Measurements from ENCODE around the gene SAFB2. TPM values are rescaled to one million over a fixed set of nuclear protein-coding genes. Genes with fewer than 3 reads are reported as not detected.

The SAFB2 gene
- total and polyA plus RNA-seq, 8 donors = 35.0 to 112 (median 44.2) TPM

- intact Hi-C loops (cut with DNase I) = no loop called here
- ATAC-seq (no peak), FAIRE-seq (no peak), DNase-seq (peak in 4 of 6 donors; percentile 30 to 66 (median 50))
- 0 to 1% methylated on average over 35 of the region's 35 CpGs for WGBS, 2 donors
- H3K27me3 ChIP-seq = no peaks in the 10 kb centered on the region
- peaks cover 0 to 13% (median 3%) of the 10 kb centered on the region in 3 donors for H3K36me3 ChIP-seq
- H3K27ac ChIP-seq = peak overlapping the region; percentile 86 to 94 (median 93)
- no peak for TF ChIP-seq CTCF (IDR thresholded peaks at IDR 0.05)
- H3K9me3 ChIP-seq = no peaks in the 10 kb centered on the region
- H3K4me1 ChIP-seq = peaks cover 35 to 37% (median 37%) of the 10 kb centered on the region in 3 donors
- H3K4me3 ChIP-seq = peak overlapping the region; percentile 78 to 99 (median 97)
Observed at GRCh38 chr19:5621945-5622464, 571 bp downstream of the SAFB2 start.

GRCh38 chr19:5621311-5621944 lies 1.1 kb downstream of the SAFB2 start:
- H3K27me3 ChIP-seq = no peaks in the 10 kb centered on the region
- ATAC-seq (no peak), DNase-seq (peak in 5 of 6 donors; percentile 17 to 69 (median 43)), FAIRE-seq (no peak)
- WGBS, 2 donors = 11 to 16% methylated on average over 14 of the region's 14 CpGs
- peaks cover 35 to 37% (median 37%) of the 10 kb centered on the region in 3 donors for H3K4me1 ChIP-seq
- TF ChIP-seq CTCF (IDR thresholded peaks at IDR 0.05) = no peak
- H3K36me3 ChIP-seq = peaks cover 0 to 7% (median 3%) of the 10 kb centered on the region in 3 donors
- peak overlapping the region; percentile 78 to 99 (median 97) for H3K4me3 ChIP-seq
- peak overlapping the region; percentile 86 to 94 (median 93) for H3K27ac ChIP-seq
- intact Hi-C loops (cut with DNase I) = no loop called here
- no peaks in the 10 kb centered on the region for H3K9me3 ChIP-seq

GRCh38 chr19:5619946-5620345 lies 2.6 kb downstream of the SAFB2 start:
- ATAC-seq (no peak), FAIRE-seq (no peak), DNase-seq (no peak)
- Histone ChIP-seq H3K4me3 (peak overlapping the region in 2 of 4 donors; percentile 4 to 97), H3K4me1 (peaks cover 21 to 29% (median 24%) of the 10 kb centered on the region in 3 donors), H3K9me3 (no peaks in the 10 kb centered on the region), H3K27me3 (no peaks in the 10 kb centered on the region), H3K36me3 (peaks cover 0 to 22% (median 16%) of the 10 kb centered on the region in 3 donors), H3K27ac (no peak overlapping the region)
- WGBS, 2 donors = 39 to 41% methylated on average over 3 of the region's 3 CpGs
- TF ChIP-seq CTCF (IDR thresholded peaks at IDR 0.05) = no peak
- intact Hi-C loops (cut with DNase I) = no loop called here

GRCh38 chr19:5618591-5618990 lies 4.0 kb downstream of the SAFB2 start:
- DNase-seq = no peak
- no peaks in the 10 kb centered on the region for H3K27me3 ChIP-seq
- H3K9me3 ChIP-seq = no peaks in the 10 kb centered on the region
- H3K27ac ChIP-seq = no peak overlapping the region
- H3K36me3 ChIP-seq = peaks cover 7 to 35% (median 30%) of the 10 kb centered on the region in 3 donors
- FAIRE-seq = no peak
- 86% methylated on average over 9 of the region's 9 CpGs for WGBS, 2 donors
- ATAC-seq = no peak
- no peak for TF ChIP-seq CTCF (IDR thresholded peaks at IDR 0.05)
- H3K4me3 ChIP-seq = no peak overlapping the region
- H3K4me1 ChIP-seq = peaks cover 16 to 23% (median 17%) of the 10 kb centered on the region in 3 donors
- intact Hi-C loops (cut with DNase I) = no loop called here

- WGBS, 2 donors = 59 to 79% methylated on average over 1 of the region's 1 CpG
- peaks cover 7 to 51% (median 37%) of the 10 kb centered on the region in 3 donors for H3K36me3 ChIP-seq
- no peaks in the 10 kb centered on the region for H3K27me3 ChIP-seq
- H3K27ac ChIP-seq = no peak overlapping the region
- FAIRE-seq = no peak
- H3K9me3 ChIP-seq = no peaks in the 10 kb centered on the region
- ATAC-seq = no peak
- TF ChIP-seq CTCF (IDR thresholded peaks at IDR 0.05) = no peak
- peaks cover 16 to 23% (median 17%) of the 10 kb centered on the region in 3 donors for H3K4me1 ChIP-seq
- no peak overlapping the region for H3K4me3 ChIP-seq
- DNase-seq = no peak
- intact Hi-C loops (cut with DNase I) = no loop called here
Observed at GRCh38 chr19:5617080-5617479, 5.5 kb downstream of the SAFB2 start.

Measured in pancreas (tissue), 10 donors.